Neural cell (in vitro differentiated cells): ENCODE results near the gene FBXO3.

ENCODE experiments used
- CTCF ChIP-seq: fragments of 450-650 bp; IDR thresholded peaks from 2 replicates; pipeline ENCODE4 v1.5.1; 2014; ENCODE audit warnings: antibody characterized with exemption, mild to moderate bottlenecking, moderate library complexity; ENCODE audit not compliant: poor library complexity, severe bottlenecking
- MXI1 ChIP-seq: fragments of 450-650 bp; conservative IDR thresholded peaks from 2 replicates; pipeline ENCODE4 v1.6.1; 2014; ENCODE audit warnings: antibody characterized with exemption, mild to moderate bottlenecking; ENCODE audit not compliant: poor library complexity, severe bottlenecking
- REST ChIP-seq: IDR thresholded peaks from 2 replicates; pipeline ENCODE4 v1.6.1; 2012; ENCODE audit warnings: borderline replicate concordance

GRCh38 chr11:33706966-33707365 lies 67.4 kb downstream of the FBXO3 start:
- TF ChIP-seq CTCF (no peak), MXI1 (no peak), REST (no peak)
